H9 (cell line): ENCODE measurements around the gene PLPPR2. TPM values are rescaled to one million over a fixed set of nuclear protein-coding genes. Genes with fewer than 3 reads are reported as not detected.

Experiments used
- DNase-seq: peaks from one replicate; pipeline ENCODE4 v3.0.0-alpha.2; 2017
- H2AFZ ChIP-seq: one replicate; pipeline ENCODE4 v1.6.1; 2013; ENCODE audit warnings: mild to moderate bottlenecking, low read length, control low read depth, moderate library complexity
- H2AK5ac ChIP-seq: 2 replicates; pipeline ENCODE4 v1.6.1; 2013; ENCODE audit warnings: low read length, control low read depth, mixed read lengths; ENCODE audit not compliant: insufficient read length
- H2BK120ac ChIP-seq: one replicate; pipeline ENCODE4 v1.6.1; 2013; ENCODE audit warnings: low read depth, mild to moderate bottlenecking, low read length, control low read depth, inconsistent platforms; ENCODE audit not compliant: poor library complexity, severe bottlenecking
- H2BK12ac ChIP-seq: 2 replicates; pipeline ENCODE4 v1.6.1; 2013; ENCODE audit warnings: low read length, control low read depth, mixed read lengths, low read depth; ENCODE audit not compliant: insufficient read length
- H2BK15ac ChIP-seq: 2 replicates; pipeline ENCODE4 v1.6.1; 2013; ENCODE audit warnings: low read depth, low read length, control low read depth
- H2BK20ac ChIP-seq: one replicate; pipeline ENCODE4 v1.6.1; 2013; ENCODE audit warnings: low read depth, mild to moderate bottlenecking, low read length, control low read depth, inconsistent platforms; ENCODE audit not compliant: poor library complexity, severe bottlenecking
- H2BK5ac ChIP-seq: 2 replicates; pipeline ENCODE4 v1.6.1; 2013; ENCODE audit warnings: low read length, control low read depth, mixed read lengths; ENCODE audit not compliant: insufficient read length
- H3K14ac ChIP-seq: 2 replicates; pipeline ENCODE4 v1.6.1; 2013; ENCODE audit warnings: low read length, control low read depth; ENCODE audit not compliant: insufficient read depth
- H3K18ac ChIP-seq: 2 replicates; pipeline ENCODE4 v1.6.1; 2013; ENCODE audit warnings: low read depth, mild to moderate bottlenecking, mixed read lengths, low read length, control low read depth; ENCODE audit not compliant: insufficient read length
- H3K23ac ChIP-seq: 2 replicates; pipeline ENCODE4 v1.6.1; 2013; ENCODE audit warnings: low read length, control low read depth, mixed read lengths, low read depth; ENCODE audit not compliant: insufficient read length
- H3K23me2 ChIP-seq: 2 replicates; pipeline ENCODE4 v1.6.1; 2013; ENCODE audit warnings: low read depth, mild to moderate bottlenecking, mixed read lengths, low read length, control low read depth; ENCODE audit not compliant: insufficient read length, poor library complexity, severe bottlenecking
- H3K27ac ChIP-seq: 2 replicates; pipeline ENCODE4 v1.5.1; 2013; ENCODE audit warnings: low read length, control low read depth, mixed read lengths, low read depth; ENCODE audit not compliant: insufficient read length
- H3K27me3 ChIP-seq: 2 replicates; pipeline ENCODE4 v1.6.1; 2013; ENCODE audit warnings: low read length, control low read depth, inconsistent platforms; ENCODE audit not compliant: insufficient read depth
- H3K4ac ChIP-seq: 2 replicates; pipeline ENCODE4 v1.6.1; 2013; ENCODE audit warnings: low read depth, mild to moderate bottlenecking, control low read depth, inconsistent platforms, low read length, moderate library complexity
- H3K4me1 ChIP-seq: 2 replicates; pipeline ENCODE4 v1.6.1; 2013; ENCODE audit warnings: low read length, control low read depth, inconsistent platforms; ENCODE audit not compliant: insufficient read depth
- H3K4me2 ChIP-seq: 2 replicates; pipeline ENCODE4 v1.6.1; 2013; ENCODE audit warnings: low read length, control low read depth, mixed read lengths; ENCODE audit not compliant: insufficient read length, insufficient read depth
- H3K56ac ChIP-seq: 2 replicates; pipeline ENCODE4 v1.6.1; 2013; ENCODE audit warnings: low read depth, mild to moderate bottlenecking, mixed read lengths, low read length, control low read depth; ENCODE audit not compliant: insufficient read length
- H3K79me1 ChIP-seq: 2 replicates; pipeline ENCODE4 v1.6.1; 2013; ENCODE audit warnings: low read depth, mild to moderate bottlenecking, moderate library complexity, low read length, control low read depth, inconsistent platforms; ENCODE audit not compliant: insufficient read depth, poor library complexity, severe bottlenecking
- H3K79me2 ChIP-seq: 2 replicates; pipeline ENCODE4 v1.6.1; 2013; ENCODE audit warnings: low read length, control low read depth, inconsistent platforms; ENCODE audit not compliant: insufficient read depth
- H3K9ac ChIP-seq: 2 replicates; pipeline ENCODE4 v1.6.1; 2013; ENCODE audit warnings: low read length, control low read depth, mixed read lengths; ENCODE audit not compliant: insufficient read length; ENCODE audit errors: extremely low read depth
- H3K9me3 ChIP-seq: one replicate; pipeline ENCODE4 v1.6.1; 2013; ENCODE audit warnings: low read depth, low read length, inconsistent platforms; ENCODE audit not compliant: control insufficient read depth
- H3T11ph ChIP-seq: one replicate; pipeline ENCODE4 v1.6.1; 2013; ENCODE audit warnings: mild to moderate bottlenecking, low read length, control low read depth, inconsistent platforms
- H4K20me1 ChIP-seq: one replicate; pipeline ENCODE4 v1.6.1; 2013; ENCODE audit not compliant: control insufficient read depth, insufficient read length, insufficient read depth
- H4K5ac ChIP-seq: 2 replicates; pipeline ENCODE4 v1.6.1; 2013; ENCODE audit warnings: low read depth, mild to moderate bottlenecking, mixed read lengths, low read length, control low read depth; ENCODE audit not compliant: insufficient read length
- H4K8ac ChIP-seq: replicated peaks from 2 replicates; pipeline ENCODE4 v1.6.1; 2013; ENCODE audit warnings: low read length, control low read depth, mixed read lengths, low read depth; ENCODE audit not compliant: insufficient read length
- H4K91ac ChIP-seq: 2 replicates; pipeline ENCODE4 v1.6.1; 2013; ENCODE audit warnings: low read depth, mild to moderate bottlenecking, moderate library complexity, mixed read lengths, low read length, control low read depth; ENCODE audit not compliant: insufficient read length
- H3K27ac Mint-ChIP-seq, 3 experiments: 2 replicates in 2 of 3; 3 replicates in 1 of 3; pipeline ENCODE4 v1.8.0; 2020 to 2021; ENCODE audit warnings: mixed read lengths in 3 of 3, mild to moderate bottlenecking in 1 of 3, moderate library complexity in 1 of 3
- H3K27me3 Mint-ChIP-seq: 2 replicates; pipeline ENCODE4 v1.8.0; 2021; ENCODE audit warnings: low read depth, mild to moderate bottlenecking, moderate library complexity, mixed read lengths
- H3K36me3 Mint-ChIP-seq, 3 experiments: 2 replicates in 2 of 3; 3 replicates in 1 of 3; pipeline ENCODE4 v1.8.0; 2020 to 2021; ENCODE audit warnings: low read depth in 3 of 3, mixed read lengths in 3 of 3; ENCODE audit not compliant: insufficient read depth in 1 of 3
- H3K4me1 Mint-ChIP-seq, 2 experiments: 2 replicates each; pipeline ENCODE4 v1.8.0; 2020; ENCODE audit warnings: mixed read lengths in 2 of 2
- H3K4me3 Mint-ChIP-seq, 2 experiments: 2 replicates in 1 of 2; 3 replicates in 1 of 2; pipeline ENCODE4 v1.8.0; 2020 to 2021; ENCODE audit warnings: mild to moderate bottlenecking in 2 of 2, mixed read lengths in 2 of 2, moderate library complexity in 1 of 2
- H3K9me3 Mint-ChIP-seq, 2 experiments: 2 replicates in 1 of 2; 3 replicates in 1 of 2; pipeline ENCODE4 v1.8.0; 2020; ENCODE audit warnings: mild to moderate bottlenecking in 2 of 2, mixed read lengths in 2 of 2, moderate library complexity in 1 of 2
- WGBS: extraction: QIAGEN DNeasy Blood & Tissue Kit; methylation state at CpG from one replicate; pipeline ENCODE4 v1.1.7; 2013; ENCODE audit warnings: missing lambda C conversion rate, low lambda C conversion rate, mixed read lengths; ENCODE audit not compliant: insufficient read length; ENCODE audit errors: extremely low coverage; 5-methylcytosine and 5-hydroxymethylcytosine counted together
- total RNA-seq: library from RNA; stranded (reverse); gene quantifications from 2 replicates; pipeline ENCODE4 v1.2.1, GENCODE V29; 2021
- TF ChIP-seq, protein P1 (sequence below): fragments of 200-600 bp; sonication (generic); conservative IDR thresholded peaks from 3 replicates; pipeline ENCODE4 v1.8.0; 2021; ENCODE audit warnings: antibody characterized with exemption, mild to moderate bottlenecking

Gene PLPPR2
- total RNA-seq, 1 experiment from 2014 or later = 8.0 TPM

DNA sequence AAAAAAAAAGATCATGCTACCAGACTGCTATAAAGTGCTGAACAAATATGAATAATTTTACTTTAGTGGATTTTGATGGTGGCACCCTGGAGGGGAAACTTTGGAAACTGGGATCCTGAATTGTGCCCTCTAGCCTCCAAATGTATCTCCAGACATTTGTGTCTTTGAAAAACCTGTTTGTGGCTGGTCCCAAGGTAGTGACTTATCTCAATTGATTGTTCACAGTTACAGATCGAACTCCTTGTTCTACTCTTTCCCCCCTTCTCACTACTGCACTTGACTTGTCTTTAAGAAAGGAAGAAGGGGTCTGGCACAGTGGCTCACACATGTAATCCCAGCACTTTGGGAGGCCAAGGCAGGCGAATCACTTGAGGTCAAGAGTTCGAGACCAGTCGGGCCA lies 53.4 kb downstream of the PLPPR2 start:
- WGBS = no CpG with 5 or more reads among the region's 4 CpGs

More for the DNA sequence above, 53.4 kb downstream of the PLPPR2 start:
- H3K4ac ChIP-seq = no peak overlapping the region
- H2AFZ ChIP-seq = no peak overlapping the region
- Mint-ChIP-seq H3K36me3 (peaks cover 8 to 51% (median 27%) of the 10 kb centered on the region in 3 experiments; a peak in 6 of 7 replicates), H3K9me3 (no peaks in the 10 kb centered on the region), H3K27me3 (no peaks in the 10 kb centered on the region), H3K27ac (no peak overlapping the region), H3K4me1 (peaks cover 2 to 6% of the 10 kb centered on the region in 2 experiments; a peak in 1 of 4 replicates), H3K4me3 (no peak overlapping the region)
- H2BK15ac ChIP-seq = no peak overlapping the region
- H4K91ac ChIP-seq = no peak overlapping the region
- H2AK5ac ChIP-seq = no peak overlapping the region
- H3K4me1 ChIP-seq = no peaks in the 10 kb centered on the region
- no peak overlapping the region for H3K9ac ChIP-seq
- H2BK5ac ChIP-seq = no peak overlapping the region
- no peak overlapping the region for H3K27ac ChIP-seq
- no peaks in the 10 kb centered on the region for H3K27me3 ChIP-seq
- H4K5ac ChIP-seq = no peak overlapping the region
- H4K20me1 ChIP-seq = no peaks in the 10 kb centered on the region
- DNase-seq = no peak
- H3K79me1 ChIP-seq = no peaks in the 10 kb centered on the region
- no peak overlapping the region for H3K4me2 ChIP-seq
- H2BK20ac ChIP-seq = no peak overlapping the region
- no peaks in the 10 kb centered on the region for H3K9me3 ChIP-seq
- no peak overlapping the region for H2BK12ac ChIP-seq
- H3K56ac ChIP-seq = no peak overlapping the region
- no peaks in the 10 kb centered on the region for H3K79me2 ChIP-seq
- no peak overlapping the region for H2BK120ac ChIP-seq
- H3T11ph ChIP-seq = no peak overlapping the region
- H3K23me2 ChIP-seq = no peaks in the 10 kb centered on the region
- H3K18ac ChIP-seq = no peak overlapping the region
- H3K14ac ChIP-seq = no peak overlapping the region
- H4K8ac ChIP-seq = no peak overlapping the region
- no peak overlapping the region for H3K23ac ChIP-seq
- TF ChIP-seq, protein P1, sequence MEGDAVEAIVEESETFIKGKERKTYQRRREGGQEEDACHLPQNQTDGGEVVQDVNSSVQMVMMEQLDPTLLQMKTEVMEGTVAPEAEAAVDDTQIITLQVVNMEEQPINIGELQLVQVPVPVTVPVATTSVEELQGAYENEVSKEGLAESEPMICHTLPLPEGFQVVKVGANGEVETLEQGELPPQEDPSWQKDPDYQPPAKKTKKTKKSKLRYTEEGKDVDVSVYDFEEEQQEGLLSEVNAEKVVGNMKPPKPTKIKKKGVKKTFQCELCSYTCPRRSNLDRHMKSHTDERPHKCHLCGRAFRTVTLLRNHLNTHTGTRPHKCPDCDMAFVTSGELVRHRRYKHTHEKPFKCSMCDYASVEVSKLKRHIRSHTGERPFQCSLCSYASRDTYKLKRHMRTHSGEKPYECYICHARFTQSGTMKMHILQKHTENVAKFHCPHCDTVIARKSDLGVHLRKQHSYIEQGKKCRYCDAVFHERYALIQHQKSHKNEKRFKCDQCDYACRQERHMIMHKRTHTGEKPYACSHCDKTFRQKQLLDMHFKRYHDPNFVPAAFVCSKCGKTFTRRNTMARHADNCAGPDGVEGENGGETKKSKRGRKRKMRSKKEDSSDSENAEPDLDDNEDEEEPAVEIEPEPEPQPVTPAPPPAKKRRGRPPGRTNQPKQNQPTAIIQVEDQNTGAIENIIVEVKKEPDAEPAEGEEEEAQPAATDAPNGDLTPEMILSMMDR = no peak
